ENCODE results near the gene YWHAE.
"Not testable (repeated sequence)": the region's sequence is repeated elsewhere in the genome, so short reads cannot be mapped to it uniquely, and the experiment has no call there.

YWHAE gene

DNA sequence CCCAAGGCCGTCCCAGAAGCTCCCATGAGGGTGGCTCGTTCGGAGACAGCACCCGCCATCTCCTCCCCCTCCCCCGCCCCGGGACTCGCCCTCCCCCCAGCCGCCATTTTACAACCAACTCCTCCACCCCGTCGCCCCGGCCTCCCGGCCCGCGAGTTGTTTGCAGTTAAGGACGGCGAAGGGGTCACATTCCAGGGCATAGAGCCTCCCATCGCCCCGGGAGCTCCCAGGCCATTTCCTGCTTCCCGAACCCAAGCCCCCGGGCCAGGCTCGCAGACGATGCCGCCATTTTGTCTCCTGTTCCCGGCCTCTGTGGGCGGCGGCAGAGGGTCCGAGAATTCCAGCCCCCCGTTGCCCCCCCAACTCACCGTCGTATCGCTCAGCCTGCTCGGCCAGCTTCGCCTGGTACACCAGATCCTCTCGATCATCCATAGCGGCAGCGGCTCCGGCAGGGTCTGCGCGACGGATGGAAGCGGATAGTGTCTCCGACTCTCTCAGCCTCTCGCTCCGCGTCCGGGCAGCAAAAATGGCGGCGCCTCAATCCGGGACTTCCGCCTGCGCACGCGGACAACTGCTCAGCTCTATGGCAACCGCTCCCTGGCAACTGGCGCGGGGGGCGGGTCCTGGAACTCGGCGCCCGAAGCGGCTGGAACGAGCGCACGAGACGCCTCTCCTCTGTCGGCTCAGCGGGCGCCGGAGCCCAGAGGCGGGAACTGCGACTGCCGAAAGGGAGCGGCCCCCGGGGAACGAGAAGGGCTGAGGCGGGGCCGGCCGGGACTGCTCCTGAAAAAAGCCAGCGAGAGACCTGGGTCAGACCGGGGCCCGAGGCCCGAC, at the start of gene YWHAE:
YWHAE (minus strand) TSS at position 544 of the 834 bp plus-strand sequence; CDS start at position 432, 112 bp downstream.
- DNase-seq (ENCODE audit: low read depth in 1 of 2, low spot score in 1 of 2) = peak; percentile 93 to 95

DNA sequence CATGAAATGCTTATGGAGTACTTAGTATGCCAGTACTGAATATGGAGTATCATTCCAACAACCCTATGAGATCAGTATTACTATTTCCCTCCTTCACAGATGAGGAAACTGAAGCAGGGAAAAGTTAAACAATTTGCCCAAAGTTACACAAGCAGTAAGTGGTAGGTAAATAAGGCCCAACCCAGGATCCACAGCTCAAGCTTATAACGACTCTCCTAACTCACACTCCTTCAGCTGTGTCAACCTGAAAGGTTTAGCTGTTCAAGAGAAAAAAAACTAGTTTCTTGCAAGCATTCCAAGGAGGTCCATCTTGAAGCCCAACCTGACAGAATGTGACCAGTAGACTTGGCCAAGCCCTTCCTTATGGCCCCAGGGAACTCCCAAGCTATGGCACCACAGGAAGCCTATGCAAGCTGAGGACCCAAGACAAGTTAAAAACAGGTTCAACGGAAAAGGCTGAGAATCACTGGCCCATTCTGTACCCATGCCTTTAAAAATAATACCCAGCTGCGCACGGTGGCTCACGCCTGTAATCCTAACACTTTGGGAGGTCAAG, 49.5 kb upstream of the YWHAE start:
- no peak for DNase-seq (ENCODE audit: low read depth in 1 of 2, low spot score in 1 of 2)

- no peak for DNase-seq (ENCODE audit: low read depth in 1 of 2, low spot score in 1 of 2)
Observed at GRCh38 chr17:1447052-1447451, 47.0 kb upstream of the YWHAE start.

DNA sequence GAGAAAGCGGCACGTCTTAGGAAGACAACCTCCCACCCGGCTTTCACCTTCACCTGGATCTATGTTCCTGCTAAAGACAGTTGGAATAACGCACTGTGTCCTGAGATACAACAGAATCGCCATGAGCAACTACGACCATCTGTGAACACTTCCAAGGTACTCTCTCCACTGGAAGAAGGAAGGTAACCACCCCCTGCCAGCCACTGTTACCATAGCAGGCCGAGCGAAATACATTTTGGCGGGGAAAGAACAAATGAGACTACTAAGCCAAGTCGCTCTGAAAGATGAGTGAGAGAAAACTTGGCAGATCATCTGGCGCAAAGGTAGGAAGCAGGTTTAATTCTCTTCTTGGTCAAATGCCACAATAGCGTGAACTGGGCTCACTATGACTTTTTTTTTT, 46.2 kb upstream of the YWHAE start:
- DNase-seq (ENCODE audit: low read depth in 1 of 2, low spot score in 1 of 2) = no peak

DNA sequence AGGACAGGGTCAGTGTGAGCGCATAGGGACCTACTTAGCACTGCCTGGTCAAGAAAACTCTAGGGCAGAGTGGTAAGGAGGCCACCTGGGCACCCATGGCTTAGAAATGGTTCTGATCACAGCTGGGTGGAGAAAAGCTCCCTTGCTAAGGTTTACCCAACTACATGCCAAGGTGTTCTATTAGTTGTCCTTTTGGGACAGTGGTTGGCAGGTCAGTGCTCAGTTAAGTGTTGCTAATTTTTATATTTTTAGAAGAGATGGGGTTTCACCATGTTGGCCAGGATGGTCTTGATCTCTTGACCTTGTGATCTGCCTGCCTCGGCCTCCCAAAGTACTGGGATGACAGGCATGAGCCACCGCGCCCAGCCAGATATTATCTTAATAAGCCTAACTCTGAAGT, 45.7 kb upstream of the YWHAE start:
- DNase-seq (ENCODE audit: low read depth in 1 of 2, low spot score in 1 of 2) = not testable (repeated sequence)

GRCh38 chr17:1442721-1443120, 42.7 kb upstream of the YWHAE start:
- not testable (repeated sequence) for DNase-seq (ENCODE audit: low read depth in 1 of 2, low spot score in 1 of 2)

- no peak for DNase-seq (ENCODE audit: low read depth in 1 of 2, low spot score in 1 of 2)
Observed at GRCh38 chr17:1442187-1442586, 42.2 kb upstream of the YWHAE start.

DNA sequence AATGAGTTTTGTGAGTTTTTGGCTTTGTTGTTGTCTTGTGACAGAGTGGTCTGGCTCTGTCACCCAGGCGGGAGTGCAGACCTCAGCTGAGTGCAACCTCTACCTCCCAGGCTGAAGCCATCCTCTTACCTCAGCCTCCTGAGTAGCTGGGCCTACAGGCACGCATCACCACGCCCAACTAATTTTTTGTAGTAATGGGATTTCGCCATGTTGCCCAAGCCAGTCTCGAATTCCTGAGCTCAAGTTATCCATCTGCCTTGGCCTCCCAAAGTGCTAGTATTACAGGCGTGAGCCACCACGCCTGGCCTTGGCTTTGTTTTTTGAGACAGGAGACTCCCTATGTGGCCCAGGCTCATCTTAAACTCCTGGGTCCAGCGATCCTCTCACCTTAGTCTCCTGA, 40.9 kb upstream of the YWHAE start:
- no peak for DNase-seq (ENCODE audit: low read depth in 1 of 2, low spot score in 1 of 2)

- DNase-seq (ENCODE audit: low read depth in 1 of 2, low spot score in 1 of 2) = no peak
Observed at GRCh38 chr17:1438593-1439083, 38.6 kb upstream of the YWHAE start.

DNA sequence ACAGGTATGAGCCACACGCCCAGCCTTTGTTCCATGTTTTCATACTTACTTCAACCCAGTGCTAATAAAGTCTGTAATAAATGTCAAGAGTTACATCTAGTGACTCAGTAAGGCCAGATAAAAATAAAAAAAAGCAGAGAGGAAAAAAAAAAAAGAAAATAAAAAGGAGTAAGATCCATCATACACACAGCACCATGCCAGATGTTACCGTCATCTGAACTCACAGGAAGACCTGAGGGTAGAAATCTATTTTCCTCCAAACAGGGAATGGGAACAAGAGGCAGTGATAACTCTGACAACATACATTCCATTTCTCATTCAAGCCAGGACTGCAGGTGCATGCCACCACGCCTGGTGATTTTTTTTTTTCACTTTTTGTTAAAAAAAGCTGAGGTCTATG, 35.3 kb upstream of the YWHAE start:
- no peak for DNase-seq (ENCODE audit: low read depth in 1 of 2, low spot score in 1 of 2)

DNA sequence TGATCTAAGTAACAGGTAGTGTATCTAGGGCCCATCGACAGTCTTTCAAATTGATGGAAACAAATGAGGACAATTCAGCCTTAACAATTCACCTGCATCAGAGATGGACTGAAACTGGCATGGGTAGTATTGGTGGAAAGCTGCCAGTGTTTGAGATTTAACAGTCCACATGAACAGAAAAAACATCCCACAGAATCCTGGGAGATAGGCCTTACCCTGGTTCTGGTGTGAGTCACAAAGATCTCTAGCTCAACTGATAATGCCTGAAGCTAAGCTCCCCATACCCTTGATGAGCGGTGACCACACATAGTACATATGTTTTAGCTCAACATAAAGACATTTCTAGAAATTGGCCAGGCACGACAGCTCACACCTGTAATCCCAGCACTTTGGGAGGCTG, 34.1 kb upstream of the YWHAE start:
- DNase-seq (ENCODE audit: low read depth in 1 of 2, low spot score in 1 of 2) = no peak

GRCh38 chr17:1431631-1432104, 31.6 kb upstream of the YWHAE start:
- no peak for DNase-seq (ENCODE audit: low read depth in 1 of 2, low spot score in 1 of 2)

GRCh38 chr17:1423456-1424135, 23.6 kb upstream of the YWHAE start:
- no peak for DNase-seq (ENCODE audit: low read depth in 1 of 2, low spot score in 1 of 2)

DNA sequence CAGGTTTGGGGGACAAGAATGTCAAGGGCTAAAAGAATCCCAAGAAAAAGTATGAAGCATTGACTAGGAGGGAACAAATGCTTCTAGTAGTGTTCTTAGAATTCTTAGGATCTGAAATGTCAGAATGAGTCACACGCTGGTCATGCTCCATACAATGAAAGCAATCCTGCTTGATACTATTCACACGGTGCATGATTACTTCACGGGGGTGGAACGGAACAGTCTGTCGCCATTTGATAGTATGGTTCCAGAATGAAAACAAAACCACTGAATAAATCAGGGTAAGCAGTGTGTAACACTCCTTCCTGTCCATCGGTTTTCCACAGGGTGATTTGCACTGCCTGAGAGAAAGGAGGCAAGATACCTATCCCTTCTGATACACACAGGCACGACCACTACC, 22.9 kb upstream of the YWHAE start:
- no peak for DNase-seq (ENCODE audit: low read depth in 1 of 2, low spot score in 1 of 2)

DNA sequence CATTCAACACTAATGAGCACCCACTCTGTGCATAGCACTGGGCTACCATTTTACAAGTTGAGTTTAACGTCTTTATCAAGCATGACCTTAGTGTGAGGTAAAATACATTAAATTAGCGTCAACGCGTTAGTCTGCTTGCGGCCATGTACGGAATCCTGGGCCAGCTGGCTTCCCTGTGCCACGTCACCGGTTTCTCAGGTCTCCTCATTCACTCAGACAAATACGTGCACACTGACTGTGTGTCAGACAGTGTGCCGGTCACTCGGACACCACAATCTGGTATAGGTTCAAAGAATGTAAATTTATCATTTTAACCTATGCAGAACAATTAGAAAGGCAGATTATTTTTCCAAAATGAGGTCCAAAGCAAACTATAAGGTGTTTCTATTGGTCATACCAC, 21.4 kb upstream of the YWHAE start:
- no peak for DNase-seq (ENCODE audit: low read depth in 1 of 2, low spot score in 1 of 2)

DNA sequence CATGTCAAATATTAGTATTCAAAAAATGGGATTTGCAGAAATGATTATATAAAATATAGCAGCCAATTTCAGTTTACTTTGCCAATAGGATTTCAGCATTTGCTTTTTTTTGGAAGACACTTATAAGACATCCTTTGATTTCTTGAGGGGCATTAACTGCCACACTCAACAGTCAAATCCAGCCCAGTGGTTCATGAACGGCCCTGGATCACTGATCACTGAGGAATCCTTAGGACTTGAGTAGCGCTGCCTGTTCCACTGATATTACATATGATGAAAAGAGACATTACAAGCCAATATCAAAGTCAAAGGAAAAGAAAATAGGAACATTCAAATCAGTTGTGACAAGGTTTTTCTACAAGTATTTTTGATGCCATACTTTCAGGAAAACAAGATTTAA, 21.0 kb upstream of the YWHAE start:
- no peak for DNase-seq (ENCODE audit: low read depth in 1 of 2, low spot score in 1 of 2)

GRCh38 chr17:1420163-1420562, 20.1 kb upstream of the YWHAE start:
- DNase-seq (ENCODE audit: low read depth in 1 of 2, low spot score in 1 of 2) = no peak

GRCh38 chr17:1418476-1418875, 18.5 kb upstream of the YWHAE start:
- DNase-seq (ENCODE audit: low read depth in 1 of 2, low spot score in 1 of 2) = not testable (repeated sequence)

- no peak for DNase-seq (ENCODE audit: low read depth in 1 of 2, low spot score in 1 of 2)
Observed at GRCh38 chr17:1416414-1416813, 16.4 kb upstream of the YWHAE start.

DNA sequence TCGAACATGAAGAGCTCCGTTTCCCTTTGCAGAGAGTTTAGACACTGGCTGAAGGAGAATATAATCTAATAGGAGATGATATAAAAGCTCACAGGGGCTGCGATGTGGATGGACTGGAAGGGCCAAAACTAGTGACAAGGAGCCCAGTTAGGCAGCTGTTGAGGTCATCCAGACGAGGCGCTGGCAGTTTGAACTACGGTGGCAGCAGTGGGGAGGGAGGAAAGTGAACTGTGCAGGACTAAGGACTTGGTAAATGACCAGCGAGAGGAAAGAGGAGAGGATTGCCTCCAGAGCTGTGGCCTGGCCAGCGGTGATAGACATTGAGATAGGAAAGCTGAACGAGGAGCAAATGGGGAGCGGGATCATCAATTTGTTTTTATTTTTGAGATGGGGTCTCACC, 14.6 kb upstream of the YWHAE start:
- no peak for DNase-seq (ENCODE audit: low read depth in 1 of 2, low spot score in 1 of 2)

- DNase-seq (ENCODE audit: low read depth in 1 of 2, low spot score in 1 of 2) = no peak
Observed at GRCh38 chr17:1414001-1414574, 14.1 kb upstream of the YWHAE start.

All from activated CD4-positive, alpha-beta T cell treated with anti-CD3 and anti-CD28 coated beads, Interleukin-2, amount 50 U/mL, for 24 hours (primary cell).